Activated T-helper 17 cell treated with anti-CD3 and anti-CD28 coated beads, Interleukin-2, amount 50 U/mL, for 72 hours (primary cell): ENCODE measurements around the gene UPP1. TPM values are rescaled to one million over a fixed set of nuclear protein-coding genes. Genes with fewer than 3 reads are reported as not detected.

Source experiments
- ATAC-seq: fragments of 150-1000 bp; cut with Tn5 transposase; replicated peaks from 2 replicates; pipeline ENCODE4 v1.10.0; 2021; ENCODE audit warnings: mild to moderate bottlenecking, moderate library complexity
- H3K27ac Mint-ChIP-seq: one replicate; pipeline ENCODE4 v1.8.0; 2022; ENCODE audit warnings: mixed read lengths
- H3K27me3 Mint-ChIP-seq: one replicate; pipeline ENCODE4 v1.8.0; 2022; ENCODE audit warnings: mixed read lengths
- H3K36me3 Mint-ChIP-seq: one replicate; pipeline ENCODE4 v1.8.0; 2022; ENCODE audit warnings: low read depth, mild to moderate bottlenecking, mixed read lengths
- H3K4me1 Mint-ChIP-seq: one replicate; pipeline ENCODE4 v1.8.0; 2022; ENCODE audit warnings: mixed read lengths
- H3K4me3 Mint-ChIP-seq: one replicate; pipeline ENCODE4 v1.8.0; 2022; ENCODE audit warnings: mild to moderate bottlenecking, mixed read lengths
- H3K9me3 Mint-ChIP-seq: one replicate; pipeline ENCODE4 v1.8.0; 2022; ENCODE audit warnings: mixed read lengths
- total RNA-seq, 2 donors: library from RNA; stranded (reverse); gene quantifications; one replicate each; pipeline ENCODE4 v1.2.3, GENCODE V29; 2022

UPP1 gene
- total RNA-seq, 2 donors from 2014 or later: 69.1 to 83.9 TPM

GRCh38 chr7:48096273-48096672, 7.2 kb downstream of the UPP1 start:
- no peaks in the 10 kb centered on the region for H3K9me3 Mint-ChIP-seq
- H3K4me3 Mint-ChIP-seq: peak overlapping the region; percentile 81
- peak; percentile 68 for ATAC-seq
- H3K36me3 Mint-ChIP-seq: peaks cover 100% of the 10 kb centered on the region
- H3K27ac Mint-ChIP-seq: peak overlapping the region; percentile 97
- H3K4me1 Mint-ChIP-seq: peaks cover 49% of the 10 kb centered on the region
- H3K27me3 Mint-ChIP-seq: no peaks in the 10 kb centered on the region

GRCh38 chr7:48097521-48098231, 8.6 kb downstream of the UPP1 start:
- H3K27me3 Mint-ChIP-seq: no peaks in the 10 kb centered on the region
- no peaks in the 10 kb centered on the region for H3K9me3 Mint-ChIP-seq
- H3K4me1 Mint-ChIP-seq: peaks cover 44% of the 10 kb centered on the region
- ATAC-seq: peak; percentile 79
- peak overlapping the region; percentile 97 for H3K27ac Mint-ChIP-seq
- peak overlapping the region; percentile 81 for H3K4me3 Mint-ChIP-seq
- H3K36me3 Mint-ChIP-seq: peaks cover 100% of the 10 kb centered on the region

GRCh38 chr7:48098846-48099245, 9.8 kb downstream of the UPP1 start:
- no peaks in the 10 kb centered on the region for H3K27me3 Mint-ChIP-seq
- H3K4me3 Mint-ChIP-seq: peak overlapping the region; percentile 81
- peak overlapping the region; percentile 97 for H3K27ac Mint-ChIP-seq
- H3K4me1 Mint-ChIP-seq: peaks cover 44% of the 10 kb centered on the region
- no peak for ATAC-seq
- no peaks in the 10 kb centered on the region for H3K9me3 Mint-ChIP-seq
- H3K36me3 Mint-ChIP-seq: peaks cover 100% of the 10 kb centered on the region

- Mint-ChIP-seq H3K27me3 (no peaks in the 10 kb centered on the region), H3K4me3 (peak overlapping the region; percentile 81), H3K27ac (peak overlapping the region; percentile 97), H3K9me3 (no peaks in the 10 kb centered on the region), H3K36me3 (peaks cover 100% of the 10 kb centered on the region), H3K4me1 (peaks cover 39% of the 10 kb centered on the region)
- ATAC-seq: no peak
Observed at GRCh38 chr7:48099781-48100180, 10.7 kb downstream of the UPP1 start.

- ATAC-seq: no peak
- Mint-ChIP-seq H3K27ac (no peak overlapping the region), H3K36me3 (peaks cover 100% of the 10 kb centered on the region), H3K27me3 (no peaks in the 10 kb centered on the region), H3K9me3 (no peaks in the 10 kb centered on the region), H3K4me3 (no peak overlapping the region), H3K4me1 (peaks cover 28% of the 10 kb centered on the region)
Observed at GRCh38 chr7:48101352-48101751, 12.3 kb downstream of the UPP1 start.

GRCh38 chr7:48101968-48102367, 12.9 kb downstream of the UPP1 start:
- Mint-ChIP-seq H3K9me3 (no peaks in the 10 kb centered on the region), H3K4me1 (peaks cover 25% of the 10 kb centered on the region), H3K36me3 (peaks cover 100% of the 10 kb centered on the region), H3K27me3 (no peaks in the 10 kb centered on the region), H3K27ac (peak overlapping the region; percentile 88), H3K4me3 (no peak overlapping the region)
- ATAC-seq: no peak

GRCh38 chr7:48102530-48102929, 13.5 kb downstream of the UPP1 start:
- H3K4me1 Mint-ChIP-seq: peaks cover 21% of the 10 kb centered on the region
- no peaks in the 10 kb centered on the region for H3K9me3 Mint-ChIP-seq
- ATAC-seq: no peak
- no peaks in the 10 kb centered on the region for H3K27me3 Mint-ChIP-seq
- peak overlapping the region; percentile 88 for H3K27ac Mint-ChIP-seq
- no peak overlapping the region for H3K4me3 Mint-ChIP-seq
- H3K36me3 Mint-ChIP-seq: peaks cover 100% of the 10 kb centered on the region

GRCh38 chr7:48105045-48105444, 16.0 kb downstream of the UPP1 start:
- Mint-ChIP-seq H3K27ac (peak overlapping the region; percentile 79), H3K4me3 (no peak overlapping the region), H3K27me3 (no peaks in the 10 kb centered on the region), H3K9me3 (no peaks in the 10 kb centered on the region), H3K36me3 (peaks cover 100% of the 10 kb centered on the region), H3K4me1 (peaks cover 4% of the 10 kb centered on the region)
- ATAC-seq: no peak

- Mint-ChIP-seq H3K27ac (peak overlapping the region; percentile 10), H3K27me3 (no peaks in the 10 kb centered on the region), H3K4me3 (no peak overlapping the region), H3K36me3 (peaks cover 81% of the 10 kb centered on the region), H3K4me1 (peaks cover 9% of the 10 kb centered on the region), H3K9me3 (no peaks in the 10 kb centered on the region)
- no peak for ATAC-seq
Observed at GRCh38 chr7:48106906-48107659, 18.0 kb downstream of the UPP1 start.

GRCh38 chr7:48107926-48108472, 18.9 kb downstream of the UPP1 start:
- peaks cover 9% of the 10 kb centered on the region for H3K4me1 Mint-ChIP-seq
- no peaks in the 10 kb centered on the region for H3K9me3 Mint-ChIP-seq
- H3K36me3 Mint-ChIP-seq: peaks cover 72% of the 10 kb centered on the region
- H3K27ac Mint-ChIP-seq: no peak overlapping the region
- H3K4me3 Mint-ChIP-seq: no peak overlapping the region
- ATAC-seq: no peak
- H3K27me3 Mint-ChIP-seq: no peaks in the 10 kb centered on the region

GRCh38 chr7:48108959-48109847, 20.1 kb downstream of the UPP1 start:
- Mint-ChIP-seq H3K27ac (peak overlapping the region; percentile 28), H3K4me1 (peaks cover 9% of the 10 kb centered on the region), H3K36me3 (peaks cover 60% of the 10 kb centered on the region), H3K4me3 (peak overlapping the region; percentile 15), H3K9me3 (no peaks in the 10 kb centered on the region), H3K27me3 (no peaks in the 10 kb centered on the region)
- no peak for ATAC-seq

- peak overlapping the region; percentile 15 for H3K4me3 Mint-ChIP-seq
- peak; percentile 86 for ATAC-seq
- no peaks in the 10 kb centered on the region for H3K9me3 Mint-ChIP-seq
- H3K4me1 Mint-ChIP-seq: peaks cover 9% of the 10 kb centered on the region
- H3K36me3 Mint-ChIP-seq: peaks cover 51% of the 10 kb centered on the region
- peak overlapping the region; percentile 28 for H3K27ac Mint-ChIP-seq
- no peaks in the 10 kb centered on the region for H3K27me3 Mint-ChIP-seq
Observed at GRCh38 chr7:48109848-48110663, 21.0 kb downstream of the UPP1 start.

- no peak overlapping the region for H3K27ac Mint-ChIP-seq
- no peaks in the 10 kb centered on the region for H3K27me3 Mint-ChIP-seq
- peaks cover 9% of the 10 kb centered on the region for H3K4me1 Mint-ChIP-seq
- no peak for ATAC-seq
- no peaks in the 10 kb centered on the region for H3K9me3 Mint-ChIP-seq
- no peak overlapping the region for H3K4me3 Mint-ChIP-seq
- H3K36me3 Mint-ChIP-seq: peaks cover 43% of the 10 kb centered on the region
Observed at GRCh38 chr7:48110868-48111267, 21.8 kb downstream of the UPP1 start.
